ENCODE measurements around the gene SLC45A1.

GRCh38 chr1:8381618-8382017 lies 63.7 kb downstream of the SLC45A1 start:
- TF ChIP-seq CTCF (IDR thresholded peaks at IDR 0.05) (no peak), POLR2AphosphoS5 (IDR thresholded peaks at IDR 0.05; ENCODE audit: insufficient read depth in 1 of 2, low read depth in 1 of 2) (no peak), POLR2A (IDR thresholded peaks at IDR 0.05) (no peak)

Measured in vagina (tissue), 2 donors.